Smooth muscle cell (in vitro differentiated cells): ENCODE measurements around the gene LRGUK. TPM values are rescaled to one million over a fixed set of nuclear protein-coding genes. Genes with fewer than 3 reads are reported as not detected.

Source experiments
- DNase-seq: peaks from one replicate; lab custom pipeline; 2025; ENCODE audit not compliant: unreplicated experiment; lab: John Stamatoyannopoulos, UW
- H2AFZ ChIP-seq: fragments of 200-600 bp; sonication (generic); 2 replicates; pipeline ENCODE4 v1.6.0; 2016; ENCODE audit warnings: antibody characterized with exemption, low read depth, mild to moderate bottlenecking
- H3F3A ChIP-seq: fragments of 200-600 bp; sonication (generic); 2 replicates; pipeline ENCODE4 v1.6.0; 2017; ENCODE audit warnings: antibody characterized with exemption, low read depth
- H3K27ac ChIP-seq: fragments of 200-600 bp; sonication (generic); 2 replicates; pipeline ENCODE4 v1.5.1; 2016; ENCODE audit warnings: low read depth, mild to moderate bottlenecking
- H3K27me3 ChIP-seq: fragments of 200-600 bp; sonication (generic); 2 replicates; pipeline ENCODE4 v1.6.1; 2016; ENCODE audit warnings: low read depth, mild to moderate bottlenecking
- H3K36me3 ChIP-seq: fragments of 200-600 bp; sonication (generic); 2 replicates; pipeline ENCODE4 v1.5.1; 2016; ENCODE audit warnings: low read depth
- H3K4me1 ChIP-seq: fragments of 200-600 bp; sonication (generic); 2 replicates; pipeline ENCODE4 v1.5.1; 2016; ENCODE audit warnings: low read depth
- H3K4me2 ChIP-seq: fragments of 200-600 bp; sonication (generic); 2 replicates; pipeline ENCODE4 v1.6.0; 2016; ENCODE audit warnings: mild to moderate bottlenecking
- H3K4me3 ChIP-seq: fragments of 200-600 bp; sonication (generic); 2 replicates; pipeline ENCODE4 v1.5.1; 2016; ENCODE audit warnings: mild to moderate bottlenecking
- H3K79me2 ChIP-seq: fragments of 200-600 bp; sonication (generic); 2 replicates; pipeline ENCODE4 v1.6.0; 2016; ENCODE audit warnings: low read depth, mild to moderate bottlenecking
- H3K9ac ChIP-seq: fragments of 200-600 bp; sonication (generic); 2 replicates; pipeline ENCODE4 v1.6.0; 2016; ENCODE audit warnings: low read depth
- H3K9me3 ChIP-seq: fragments of 200-600 bp; sonication (generic); replicated peaks from 2 replicates; pipeline ENCODE4 v1.5.1; 2016; ENCODE audit warnings: low read depth
- H4K20me1 ChIP-seq: fragments of 200-600 bp; sonication (generic); 2 replicates; pipeline ENCODE4 v1.6.0; 2016; ENCODE audit warnings: low read depth
- CTCF ChIP-seq: fragments of 200-600 bp; sonication (generic); IDR thresholded peaks from 2 replicates; pipeline ENCODE4 v1.5.1; 2017; ENCODE audit warnings: borderline replicate concordance, mild to moderate bottlenecking, antibody characterized with exemption; ENCODE audit not compliant: insufficient read depth, poor library complexity, severe bottlenecking
- WGBS: methylation state at CpG from one replicate; pipeline ENCODE4 v1.1.7; 2016; ENCODE audit warnings: low lambda C conversion rate; 5-methylcytosine and 5-hydroxymethylcytosine counted together
- polyA plus RNA-seq: library from polyadenylated mRNA; unstranded; fragments of >200 nt; fragmentation: Nextera tagmentation; extraction: Ambion mirVana; gene quantifications from 2 replicates; pipeline ENCODE4 v1.2.1, GENCODE V29; 2016
- total RNA-seq: library from RNA; depleted of rRNA; stranded (reverse); fragments of >200 nt; gene quantifications from 2 replicates; pipeline ENCODE4 v1.2.3, GENCODE V29; 2014

The LRGUK gene
- total and polyA plus RNA-seq, 2 experiments from 2014 or later, result 0.18 TPM; not detected in 1

DNA sequence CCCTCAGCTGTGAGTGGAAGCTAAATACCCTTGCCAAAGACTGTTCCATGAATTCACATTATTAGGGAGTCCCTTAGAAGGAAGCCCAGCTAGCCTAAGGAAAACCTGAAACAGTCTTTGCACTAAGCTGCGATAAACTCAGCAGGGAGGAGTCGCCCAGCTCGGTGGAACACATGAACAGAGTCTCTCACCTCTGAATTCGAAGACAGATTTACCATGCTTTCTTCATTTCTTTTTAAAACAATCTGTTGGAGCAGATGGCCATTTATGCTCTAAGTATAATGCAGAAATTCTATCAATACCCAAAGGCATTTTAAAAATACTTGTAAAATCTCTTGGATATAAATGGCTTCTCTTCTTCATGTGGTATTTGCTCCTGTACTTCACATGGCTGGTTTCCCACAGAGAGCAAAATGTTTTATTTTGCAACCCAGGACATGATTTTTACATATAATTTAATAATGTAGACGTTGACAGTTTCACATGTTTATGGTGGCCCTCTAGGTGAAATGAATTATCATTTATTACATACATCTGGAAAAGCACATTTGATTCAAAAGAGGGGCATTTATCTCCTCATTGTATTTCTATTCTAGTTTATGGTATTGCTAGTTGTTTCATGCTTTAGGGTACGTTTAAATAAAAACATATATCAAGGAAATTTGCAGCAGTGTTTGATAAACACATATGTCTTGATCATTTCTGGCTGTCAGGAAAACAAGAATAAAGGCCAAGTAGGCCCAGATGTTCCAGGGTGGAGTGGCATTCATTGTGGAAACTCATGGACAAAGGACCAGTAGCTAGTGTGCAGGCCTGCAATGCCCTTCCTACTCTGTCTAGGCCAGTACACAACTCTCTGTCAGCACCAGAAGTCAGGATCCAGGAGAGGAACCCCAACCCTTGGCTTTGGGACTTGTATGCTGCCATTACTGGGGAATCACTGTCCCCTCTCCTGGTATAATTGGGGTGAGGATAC lies 52.2 kb downstream of the LRGUK start:
- Histone ChIP-seq H3K9me3 (no peaks in the 10 kb centered on the region), H3F3A (no peaks in the 10 kb centered on the region), H3K27ac (no peak overlapping the region), H3K36me3 (no peaks in the 10 kb centered on the region), H3K4me2 (no peak overlapping the region), H2AFZ (no peak overlapping the region), H3K79me2 (no peaks in the 10 kb centered on the region), H4K20me1 (no peaks in the 10 kb centered on the region), H3K27me3 (no peaks in the 10 kb centered on the region), H3K9ac (no peak overlapping the region), H3K4me1 (peaks cover 8% of the 10 kb centered on the region), H3K4me3 (no peak overlapping the region)
- no peak for TF ChIP-seq CTCF
- no peak for DNase-seq
- 87% methylated on average over 6 of the region's 6 CpGs for WGBS

- Histone ChIP-seq H3K9me3 (no peaks in the 10 kb centered on the region), H3K4me1 (no peaks in the 10 kb centered on the region), H4K20me1 (no peaks in the 10 kb centered on the region), H2AFZ (no peak overlapping the region), H3K9ac (no peak overlapping the region), H3K4me2 (no peak overlapping the region), H3K4me3 (no peak overlapping the region), H3K36me3 (no peaks in the 10 kb centered on the region), H3K79me2 (no peaks in the 10 kb centered on the region), H3K27me3 (no peaks in the 10 kb centered on the region), H3F3A (no peaks in the 10 kb centered on the region), H3K27ac (no peak overlapping the region)
- 100% methylated on average over 1 of the region's 1 CpG for WGBS
- DNase-seq, result no peak
- TF ChIP-seq CTCF, result no peak
Measured at GRCh38 chr7:134180376-134180775, 53.2 kb downstream of the LRGUK start.

DNA sequence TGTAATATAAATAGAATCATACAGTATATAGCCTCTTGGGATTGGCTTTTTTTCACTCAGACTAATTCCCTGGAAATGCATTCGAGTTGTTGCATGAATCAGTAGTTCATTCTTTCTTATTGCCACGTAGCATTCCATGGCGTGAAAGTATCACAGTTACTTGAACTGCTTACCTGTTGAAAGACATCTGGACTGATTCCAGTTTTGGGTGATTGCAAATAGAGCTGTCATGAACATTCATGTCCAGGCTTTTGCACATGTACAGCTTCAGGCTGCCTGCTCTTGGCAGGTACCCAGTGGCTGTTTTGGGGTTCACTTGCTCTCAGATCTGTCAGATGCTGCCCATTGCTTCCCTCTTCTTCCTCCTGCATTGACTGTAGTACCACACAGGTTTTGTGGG lies 54.9 kb downstream of the LRGUK start:
- no peaks in the 10 kb centered on the region for H3F3A ChIP-seq
- no peak overlapping the region for H2AFZ ChIP-seq
- 63% methylated on average over 3 of the region's 3 CpGs for WGBS
- H3K9me3 ChIP-seq, result no peaks in the 10 kb centered on the region
- no peaks in the 10 kb centered on the region for H4K20me1 ChIP-seq
- no peaks in the 10 kb centered on the region for H3K27me3 ChIP-seq
- no peaks in the 10 kb centered on the region for H3K4me1 ChIP-seq
- no peak overlapping the region for H3K4me3 ChIP-seq
- TF ChIP-seq CTCF, result no peak
- H3K79me2 ChIP-seq, result no peaks in the 10 kb centered on the region
- no peak overlapping the region for H3K27ac ChIP-seq
- H3K9ac ChIP-seq, result no peak overlapping the region
- H3K4me2 ChIP-seq, result no peak overlapping the region
- no peaks in the 10 kb centered on the region for H3K36me3 ChIP-seq
- DNase-seq, result no peak
